Small intestine (tissue), 4 donors: ENCODE measurements around the gene PRRG4. TPM values are rescaled to one million over a fixed set of nuclear protein-coding genes. Genes with fewer than 3 reads are reported as not detected.

ENCODE experiments used
- polyA plus RNA-seq, 4 donors: library from polyadenylated mRNA; stranded (reverse) in 3 of 4; unstranded in 1 of 4; fragments of 200-250 nt in 3 of 4; fragments of 120-200 nt in 1 of 4; gene quantifications; one replicate each; pipeline versions ENCODE4 v1.2.1 to v1.2.3, GENCODE V29; 2013
- donor health status: healthy with polysubstance abuse.
- donor health status: Bipolar disorder and iron deficiency.
- donor health status: healthy.

The PRRG4 gene
- polyA plus RNA-seq, 4 donors, result 5.1 to 11.2 (median 9.1) TPM

Other genes starting within 250 kb of the PRRG4 start
- 100 to 1,000 TPM; 185 to 368 (median 294) TPM for gene EIF3M, start 246.1 kb upstream of the PRRG4 start, polyA plus RNA-seq
- under 1 TPM in 2 of 4 donors, not detected in 2; 0.01 to 0.09 TPM for gene CCDC73, start 35.3 kb upstream of the PRRG4 start, polyA plus RNA-seq
- 10 to 100 TPM in 1 of 4 donors, 1 to 10 TPM in 3; 1.4 to 20.5 (median 3.2) TPM for gene QSER1, start 62.9 kb downstream of the PRRG4 start, polyA plus RNA-seq
- 10 to 100 TPM; 11.4 to 83.9 (median 40.5) TPM for gene DEPDC7, start 186.0 kb downstream of the PRRG4 start, polyA plus RNA-seq
- 10 to 100 TPM in 2 of 4 donors, 1 to 10 TPM in 2; 5.4 to 13.9 (median 10.5) TPM for gene TCP11L1, start 209.6 kb downstream of the PRRG4 start, polyA plus RNA-seq